Measurements from ENCODE around the gene HYDIN. TPM values are rescaled to one million over a fixed set of nuclear protein-coding genes. Genes with fewer than 3 reads are reported as not detected.

The HYDIN gene
- total and polyA plus RNA-seq, 3 experiments from 2014 or later: not detected

DNA sequence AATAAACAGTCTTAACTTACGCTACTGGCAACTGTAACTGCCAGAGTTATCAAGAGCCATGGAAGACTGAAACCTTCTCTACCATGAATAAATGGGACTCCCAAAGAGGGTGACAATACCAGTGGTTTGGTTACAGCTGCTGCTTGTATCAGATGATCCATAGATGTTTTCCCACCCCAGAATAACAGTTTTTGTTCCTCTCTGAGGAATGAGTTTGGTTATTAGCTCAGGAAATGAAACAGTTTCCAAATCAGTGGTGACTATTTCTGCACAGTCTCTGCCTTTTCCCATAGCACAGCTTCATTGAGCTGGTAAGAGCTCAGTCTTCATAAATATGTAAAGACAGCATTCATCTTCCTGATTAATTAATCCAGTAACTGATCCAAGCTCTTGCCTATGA, 14.0 kb upstream of the HYDIN start:
- H3K9me3 Mint-ChIP-seq: no peaks in the 10 kb centered on the region
- H3K36me3 Mint-ChIP-seq: no peaks in the 10 kb centered on the region
- Histone ChIP-seq H3K4me3 (ENCODE audit: low read length) (no peak overlapping the region), H3K27me3 (ENCODE audit: insufficient read depth, low read length, poor library complexity, severe bottlenecking) (no peaks in the 10 kb centered on the region), H3K9me3 (ENCODE audit: low read length) (no peaks in the 10 kb centered on the region), H3K36me3 (ENCODE audit: insufficient read depth, low read length) (no peaks in the 10 kb centered on the region), H3K27ac (ENCODE audit: low read depth, low read length) (no peak overlapping the region), H3K4me1 (ENCODE audit: insufficient read depth, low read length) (no peaks in the 10 kb centered on the region)
- ChIA-PET POLR2A (no interaction called here), CTCF (no interaction called here)
- no peak overlapping the region for H3K27ac Mint-ChIP-seq
- H3K27me3 Mint-ChIP-seq: peaks cover 5 to 12% of the 10 kb centered on the region in 2 donors
- no peak overlapping the region for H3K4me3 Mint-ChIP-seq
- DNase-seq: no peak
- H3K4me1 Mint-ChIP-seq: no peaks in the 10 kb centered on the region

DNA sequence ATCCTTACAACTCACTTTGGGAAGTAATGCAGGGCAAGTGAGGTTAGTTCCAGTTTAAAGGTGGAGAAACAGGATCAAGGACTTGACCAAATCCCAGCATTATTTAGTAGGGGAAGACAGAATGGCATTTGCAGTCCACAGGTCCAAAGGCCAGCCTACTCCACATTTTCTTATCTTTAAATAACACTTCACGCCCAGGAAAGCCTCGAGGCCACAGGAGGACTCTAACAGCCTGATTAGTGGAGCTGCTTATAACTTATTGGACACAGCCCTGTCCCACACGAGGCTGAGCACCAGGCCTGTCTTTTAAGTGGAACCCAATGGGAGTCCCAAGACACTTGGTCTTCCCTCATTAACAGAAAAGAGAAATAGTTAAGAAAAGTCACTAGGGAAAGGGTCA, 12.1 kb upstream of the HYDIN start:
- H3K4me3 Mint-ChIP-seq: no peak overlapping the region
- H3K27me3 Mint-ChIP-seq: peaks cover 5 to 22% of the 10 kb centered on the region in 2 donors
- no peaks in the 10 kb centered on the region for H3K36me3 Mint-ChIP-seq
- Histone ChIP-seq H3K4me1 (ENCODE audit: insufficient read depth, low read length) (no peaks in the 10 kb centered on the region), H3K27ac (ENCODE audit: low read depth, low read length) (no peak overlapping the region), H3K36me3 (ENCODE audit: insufficient read depth, low read length) (no peaks in the 10 kb centered on the region), H3K9me3 (ENCODE audit: low read length) (no peaks in the 10 kb centered on the region), H3K4me3 (ENCODE audit: low read length) (no peak overlapping the region), H3K27me3 (ENCODE audit: insufficient read depth, low read length, poor library complexity, severe bottlenecking) (no peaks in the 10 kb centered on the region)
- no peaks in the 10 kb centered on the region for H3K4me1 Mint-ChIP-seq
- H3K9me3 Mint-ChIP-seq: no peaks in the 10 kb centered on the region
- H3K27ac Mint-ChIP-seq: no peak overlapping the region
- no peak for DNase-seq
- POLR2A ChIA-PET: no interaction called here
- CTCF ChIA-PET: interaction anchor here (0.6 kb wide), 1 partner anchor 251 kb away, joined by 3 read pairs; no protein-coding TSS in a partner anchor

DNA sequence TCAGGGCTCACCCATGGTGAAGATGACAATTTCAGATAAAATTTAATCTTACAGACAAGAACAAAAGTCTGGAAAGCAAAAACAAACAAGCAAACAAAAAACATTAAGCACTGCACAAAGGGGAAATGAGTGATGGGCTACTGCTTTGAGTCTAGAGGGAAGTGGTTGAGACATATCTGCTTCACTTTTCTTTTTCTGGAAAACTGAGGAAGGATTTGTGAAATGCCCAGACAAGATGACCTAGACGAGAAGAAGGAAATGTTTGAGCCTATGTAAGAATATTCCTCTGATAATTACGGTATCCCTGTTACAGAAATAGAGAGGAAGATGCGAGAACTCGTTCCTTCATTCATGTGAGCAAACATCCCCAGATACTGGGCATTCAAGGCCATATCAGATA, 11.5 kb upstream of the HYDIN start:
- H3K36me3 ChIP-seq (ENCODE audit: insufficient read depth, low read length): no peaks in the 10 kb centered on the region
- H3K4me3 ChIP-seq (ENCODE audit: low read length): no peak overlapping the region
- Mint-ChIP-seq H3K27ac (no peak overlapping the region), H3K4me3 (no peak overlapping the region), H3K27me3 (peaks cover 5 to 26% of the 10 kb centered on the region in 2 donors), H3K4me1 (no peaks in the 10 kb centered on the region), H3K36me3 (no peaks in the 10 kb centered on the region), H3K9me3 (no peaks in the 10 kb centered on the region)
- no peaks in the 10 kb centered on the region for H3K27me3 ChIP-seq (ENCODE audit: insufficient read depth, low read length, poor library complexity, severe bottlenecking)
- no peaks in the 10 kb centered on the region for H3K4me1 ChIP-seq (ENCODE audit: insufficient read depth, low read length)
- H3K27ac ChIP-seq (ENCODE audit: low read depth, low read length): no peak overlapping the region
- DNase-seq: no peak
- CTCF ChIA-PET: no interaction called here
- no peaks in the 10 kb centered on the region for H3K9me3 ChIP-seq (ENCODE audit: low read length)
- POLR2A ChIA-PET: no interaction called here

DNA sequence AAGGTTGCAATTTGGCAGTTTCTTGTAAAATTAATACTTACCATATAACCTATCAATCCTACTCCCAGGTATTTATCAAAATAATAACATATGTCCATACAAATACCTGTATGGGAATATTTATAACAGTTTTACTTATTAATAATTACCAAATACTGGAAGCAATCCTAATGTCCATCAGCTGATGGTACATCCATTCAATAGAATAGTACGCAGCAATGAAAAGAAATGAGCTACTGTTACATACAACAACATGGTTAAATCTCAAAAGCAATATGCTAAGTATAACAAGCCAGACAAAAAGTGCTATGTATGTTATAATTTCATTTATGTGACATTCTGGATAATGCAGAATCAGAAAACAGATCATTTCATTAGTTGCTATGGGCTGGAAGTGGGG, 1.2 kb downstream of the HYDIN start:
- no peak overlapping the region for H3K4me3 ChIP-seq (ENCODE audit: low read length)
- H3K27me3 Mint-ChIP-seq: peaks cover 31 to 42% of the 10 kb centered on the region in 2 donors
- no peak overlapping the region for H3K4me3 Mint-ChIP-seq
- H3K36me3 ChIP-seq (ENCODE audit: insufficient read depth, low read length): no peaks in the 10 kb centered on the region
- H3K27ac Mint-ChIP-seq: no peak overlapping the region
- POLR2A ChIA-PET: no interaction called here
- H3K4me1 ChIP-seq (ENCODE audit: insufficient read depth, low read length): no peaks in the 10 kb centered on the region
- no peak for DNase-seq
- H3K9me3 Mint-ChIP-seq: peaks cover 37 to 51% (median 43%) of the 10 kb centered on the region in 5 donors
- no peaks in the 10 kb centered on the region for H3K4me1 Mint-ChIP-seq
- peaks cover 6% of the 10 kb centered on the region for H3K27me3 ChIP-seq (ENCODE audit: insufficient read depth, low read length, poor library complexity, severe bottlenecking)
- no peak overlapping the region for H3K27ac ChIP-seq (ENCODE audit: low read depth, low read length)
- H3K9me3 ChIP-seq (ENCODE audit: low read length): no peaks in the 10 kb centered on the region
- CTCF ChIA-PET: no interaction called here
- peaks cover 0 to 24% (median 4%) of the 10 kb centered on the region in 3 donors for H3K36me3 Mint-ChIP-seq

DNA sequence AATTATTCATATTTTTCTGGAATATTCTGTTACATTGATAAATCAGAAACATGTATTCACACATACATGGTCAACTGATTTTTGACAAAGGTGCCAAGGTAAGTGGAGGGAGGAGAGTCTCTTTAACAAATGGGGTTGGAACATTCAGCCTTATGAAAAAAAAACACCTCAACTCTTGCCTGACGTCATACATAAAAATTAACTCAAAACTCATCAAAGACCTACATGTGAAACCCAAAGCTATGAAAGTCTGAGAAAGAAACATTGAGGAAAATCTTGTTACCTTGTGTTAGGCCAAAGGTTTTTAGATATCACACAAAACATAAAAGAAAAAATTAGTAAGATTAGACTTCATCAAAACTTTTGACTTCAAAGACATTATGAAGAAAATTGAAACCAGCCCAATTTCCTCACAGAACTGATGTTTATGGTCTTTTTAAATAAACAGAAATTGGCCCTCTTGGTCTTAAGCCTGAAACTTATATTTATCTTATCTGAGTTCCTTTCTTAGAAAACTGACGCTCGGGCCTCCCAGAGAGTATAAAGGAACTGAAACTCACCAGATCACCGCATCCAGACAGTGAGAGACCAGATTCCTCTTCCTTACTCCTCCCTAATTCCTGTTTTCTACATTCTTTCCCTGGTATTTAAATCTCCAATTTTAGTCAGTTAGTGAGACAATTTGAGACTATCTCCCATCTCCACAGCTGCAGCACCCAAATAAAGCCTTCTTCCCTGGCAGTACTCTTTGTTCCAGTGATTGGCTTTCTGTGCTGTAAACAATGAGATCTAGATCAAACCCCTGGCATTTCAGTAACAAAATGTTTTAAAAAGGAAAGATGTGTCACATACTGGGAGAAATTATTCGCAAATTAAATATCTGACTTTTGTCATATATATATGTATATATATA, 4.0 kb downstream of the HYDIN start:
- Mint-ChIP-seq H3K27me3 (peaks cover 21 to 23% of the 10 kb centered on the region in 2 donors), H3K9me3 (peaks cover 40 to 58% (median 50%) of the 10 kb centered on the region in 5 donors), H3K4me3 (no peak overlapping the region), H3K36me3 (peaks cover 0 to 20% (median 4%) of the 10 kb centered on the region in 3 donors), H3K27ac (no peak overlapping the region), H3K4me1 (no peaks in the 10 kb centered on the region)
- H3K4me3 ChIP-seq (ENCODE audit: low read length): no peak overlapping the region
- H3K4me1 ChIP-seq (ENCODE audit: insufficient read depth, low read length): no peaks in the 10 kb centered on the region
- no peaks in the 10 kb centered on the region for H3K36me3 ChIP-seq (ENCODE audit: insufficient read depth, low read length)
- no peaks in the 10 kb centered on the region for H3K9me3 ChIP-seq (ENCODE audit: low read length)
- H3K27me3 ChIP-seq (ENCODE audit: insufficient read depth, low read length, poor library complexity, severe bottlenecking): peaks cover 6% of the 10 kb centered on the region
- ChIA-PET POLR2A (no interaction called here), CTCF (no interaction called here)
- DNase-seq: no peak
- no peak overlapping the region for H3K27ac ChIP-seq (ENCODE audit: low read depth, low read length)

DNA sequence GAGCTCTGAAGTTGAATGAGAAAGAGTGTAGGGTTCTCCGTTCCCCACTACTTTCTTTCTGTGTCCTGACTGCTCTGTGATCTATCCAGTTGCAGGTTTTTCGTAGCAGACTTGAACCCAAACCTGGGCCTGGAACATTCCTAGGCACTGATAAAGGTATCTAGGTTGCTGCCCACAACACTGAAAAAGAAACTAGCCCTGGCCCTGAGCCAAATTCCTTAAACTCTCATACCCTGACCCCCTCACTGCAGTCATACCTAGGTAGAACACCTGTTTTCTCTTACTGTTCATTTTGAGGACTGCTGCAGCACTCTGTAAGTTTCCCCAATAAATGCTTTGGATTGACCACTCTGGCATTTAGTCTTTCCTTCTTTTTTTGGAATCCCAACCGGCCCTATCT, 5.4 kb downstream of the HYDIN start:
- H3K4me1 Mint-ChIP-seq: no peaks in the 10 kb centered on the region
- ChIA-PET CTCF (no interaction called here), POLR2A (no interaction called here)
- H3K27me3 Mint-ChIP-seq: peaks cover 9 to 13% of the 10 kb centered on the region in 2 donors
- peaks cover 40 to 53% (median 46%) of the 10 kb centered on the region in 5 donors for H3K9me3 Mint-ChIP-seq
- no peak overlapping the region for H3K4me3 Mint-ChIP-seq
- Histone ChIP-seq H3K4me1 (ENCODE audit: insufficient read depth, low read length) (no peaks in the 10 kb centered on the region), H3K4me3 (ENCODE audit: low read length) (no peak overlapping the region), H3K36me3 (ENCODE audit: insufficient read depth, low read length) (no peaks in the 10 kb centered on the region), H3K9me3 (ENCODE audit: low read length) (no peaks in the 10 kb centered on the region), H3K27me3 (ENCODE audit: insufficient read depth, low read length, poor library complexity, severe bottlenecking) (peaks cover 6% of the 10 kb centered on the region), H3K27ac (ENCODE audit: low read depth, low read length) (no peak overlapping the region)
- no peak for DNase-seq
- no peak overlapping the region for H3K27ac Mint-ChIP-seq
- H3K36me3 Mint-ChIP-seq: peaks cover 0 to 20% (median 4%) of the 10 kb centered on the region in 3 donors

DNA sequence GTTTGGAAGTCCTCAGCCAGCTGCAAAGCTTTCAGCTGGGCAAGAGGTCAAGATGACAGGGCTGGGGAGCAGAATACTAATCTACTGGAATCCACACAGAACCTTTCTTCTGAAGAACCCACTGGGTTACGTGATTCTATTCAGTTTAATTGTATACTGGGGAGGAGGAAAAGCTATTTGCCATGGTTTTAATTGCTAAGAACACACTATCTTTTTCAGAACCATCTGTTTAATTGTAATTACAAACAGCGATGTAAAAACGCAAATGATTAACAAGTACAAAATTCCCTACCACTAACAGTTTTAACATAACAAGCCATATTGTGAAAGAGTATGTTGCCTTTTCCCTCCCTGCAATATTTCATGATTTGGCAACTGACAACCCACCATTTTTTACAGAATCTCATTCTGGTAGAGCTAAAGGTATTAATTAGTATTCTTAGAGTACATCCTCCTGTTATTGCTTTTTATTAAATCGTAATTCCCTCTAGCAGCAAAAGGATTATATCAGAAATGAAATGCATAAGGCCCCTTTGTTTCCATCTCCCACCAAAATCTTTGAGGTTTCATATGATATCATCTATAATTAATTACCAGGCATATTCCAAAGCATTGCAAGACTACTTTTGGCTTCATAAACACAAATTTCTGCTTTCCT, 12.1 kb downstream of the HYDIN start:
- Histone ChIP-seq H3K4me1 (ENCODE audit: insufficient read depth, low read length) (no peaks in the 10 kb centered on the region), H3K27ac (ENCODE audit: low read depth, low read length) (no peak overlapping the region), H3K9me3 (ENCODE audit: low read length) (no peaks in the 10 kb centered on the region), H3K27me3 (ENCODE audit: insufficient read depth, low read length, poor library complexity, severe bottlenecking) (no peaks in the 10 kb centered on the region), H3K36me3 (ENCODE audit: insufficient read depth, low read length) (no peaks in the 10 kb centered on the region), H3K4me3 (ENCODE audit: low read length) (no peak overlapping the region)
- no peaks in the 10 kb centered on the region for H3K4me1 Mint-ChIP-seq
- no peak for DNase-seq
- no peak overlapping the region for H3K27ac Mint-ChIP-seq
- ChIA-PET CTCF (no interaction called here), POLR2A (no interaction called here)
- peaks cover 6 to 17% of the 10 kb centered on the region in 2 donors for H3K27me3 Mint-ChIP-seq
- H3K4me3 Mint-ChIP-seq: no peak overlapping the region
- H3K36me3 Mint-ChIP-seq: no peaks in the 10 kb centered on the region
- H3K9me3 Mint-ChIP-seq: peaks cover 7 to 11% (median 9%) of the 10 kb centered on the region in 5 donors

DNA sequence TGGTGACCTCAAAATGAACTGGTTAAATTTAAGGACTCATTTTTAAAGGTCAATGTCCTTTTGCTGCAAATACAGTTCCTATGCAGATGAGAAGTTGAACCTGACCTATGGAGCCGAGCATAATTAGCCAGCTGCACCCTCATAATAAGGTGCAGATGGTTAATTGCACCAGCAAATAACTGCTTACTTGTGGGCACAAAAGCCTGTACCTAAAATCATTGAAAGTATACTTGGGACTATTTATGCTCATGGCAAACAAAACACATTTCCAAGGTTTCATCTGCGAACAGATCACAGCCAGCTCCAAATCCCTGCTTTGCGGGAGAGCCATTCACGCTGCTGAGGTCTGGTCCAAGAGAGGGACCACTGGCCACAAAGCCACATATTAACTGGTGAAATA, 13.0 kb downstream of the HYDIN start:
- H3K9me3 ChIP-seq (ENCODE audit: low read length): no peaks in the 10 kb centered on the region
- H3K4me1 Mint-ChIP-seq: no peaks in the 10 kb centered on the region
- no peak overlapping the region for H3K4me3 Mint-ChIP-seq
- no peaks in the 10 kb centered on the region for H3K27me3 ChIP-seq (ENCODE audit: insufficient read depth, low read length, poor library complexity, severe bottlenecking)
- H3K27ac ChIP-seq (ENCODE audit: low read depth, low read length): no peak overlapping the region
- CTCF ChIA-PET: no interaction called here
- H3K36me3 Mint-ChIP-seq: no peaks in the 10 kb centered on the region
- H3K9me3 Mint-ChIP-seq: peaks cover 5 to 9% (median 7%) of the 10 kb centered on the region in 5 donors
- no peak overlapping the region for H3K4me3 ChIP-seq (ENCODE audit: low read length)
- H3K27me3 Mint-ChIP-seq: peaks cover 6 to 17% of the 10 kb centered on the region in 2 donors
- no peaks in the 10 kb centered on the region for H3K4me1 ChIP-seq (ENCODE audit: insufficient read depth, low read length)
- DNase-seq: no peak
- H3K36me3 ChIP-seq (ENCODE audit: insufficient read depth, low read length): no peaks in the 10 kb centered on the region
- H3K27ac Mint-ChIP-seq: no peak overlapping the region
- POLR2A ChIA-PET: no interaction called here
